Cardiac fibroblast (primary cell): ENCODE measurements around the gene CHTF8.

Experiments
- DNase-seq, 2 donors: peaks; one replicate each; pipeline versions ENCODE4 v3.0.0 to v3.0.0-alpha.2; 2010; ENCODE audit warnings: low read depth in 2 of 2
- H3K4me3 ChIP-seq, 2 donors: replicated peaks in 1 of 2; 1 replicate in 1 of 2; 2 replicates in 1 of 2; pipeline ENCODE4 v1.5.1; 2011; ENCODE audit warnings: low read depth in 2 of 2, low read length in 2 of 2, mild to moderate bottlenecking in 2 of 2, moderate library complexity in 1 of 2
- TF ChIP-seq, protein P1 (sequence below): IDR thresholded peaks from one replicate; pipeline ENCODE4 v1.5.1; 2011; ENCODE audit warnings: low read depth, mild to moderate bottlenecking, low read length, inconsistent platforms

Gene CHTF8

DNA sequence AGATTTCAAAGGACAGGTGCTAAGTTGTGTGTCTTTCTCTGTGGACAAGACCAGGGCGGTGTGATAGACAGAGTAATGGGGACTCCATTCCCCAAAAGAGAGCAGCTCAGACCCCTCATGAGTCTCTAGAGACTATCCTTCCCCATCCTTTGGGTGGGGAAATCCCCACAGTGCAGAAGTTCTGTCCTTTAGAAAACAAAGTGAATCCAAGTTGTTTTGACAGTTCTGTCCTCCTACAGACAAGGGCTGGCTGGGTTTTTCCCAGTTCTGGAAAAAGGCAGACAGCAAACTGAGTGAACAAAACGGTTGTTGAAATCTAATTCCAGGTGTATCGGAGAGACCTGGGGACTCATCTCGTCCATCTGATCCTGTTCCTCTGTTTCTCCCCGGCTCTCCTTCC, 37.9 kb downstream of the CHTF8 start:
- DNase-seq: no peak
- TF ChIP-seq, protein P1, sequence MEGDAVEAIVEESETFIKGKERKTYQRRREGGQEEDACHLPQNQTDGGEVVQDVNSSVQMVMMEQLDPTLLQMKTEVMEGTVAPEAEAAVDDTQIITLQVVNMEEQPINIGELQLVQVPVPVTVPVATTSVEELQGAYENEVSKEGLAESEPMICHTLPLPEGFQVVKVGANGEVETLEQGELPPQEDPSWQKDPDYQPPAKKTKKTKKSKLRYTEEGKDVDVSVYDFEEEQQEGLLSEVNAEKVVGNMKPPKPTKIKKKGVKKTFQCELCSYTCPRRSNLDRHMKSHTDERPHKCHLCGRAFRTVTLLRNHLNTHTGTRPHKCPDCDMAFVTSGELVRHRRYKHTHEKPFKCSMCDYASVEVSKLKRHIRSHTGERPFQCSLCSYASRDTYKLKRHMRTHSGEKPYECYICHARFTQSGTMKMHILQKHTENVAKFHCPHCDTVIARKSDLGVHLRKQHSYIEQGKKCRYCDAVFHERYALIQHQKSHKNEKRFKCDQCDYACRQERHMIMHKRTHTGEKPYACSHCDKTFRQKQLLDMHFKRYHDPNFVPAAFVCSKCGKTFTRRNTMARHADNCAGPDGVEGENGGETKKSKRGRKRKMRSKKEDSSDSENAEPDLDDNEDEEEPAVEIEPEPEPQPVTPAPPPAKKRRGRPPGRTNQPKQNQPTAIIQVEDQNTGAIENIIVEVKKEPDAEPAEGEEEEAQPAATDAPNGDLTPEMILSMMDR: no peak
- no peak overlapping the region for H3K4me3 ChIP-seq

- no peak overlapping the region for H3K4me3 ChIP-seq
- DNase-seq: no peak
- TF ChIP-seq, protein P1: no peak
Measured at GRCh38 chr16:69093974-69094373, 38.4 kb downstream of the CHTF8 start.

- no peak for DNase-seq
- no peak overlapping the region for H3K4me3 ChIP-seq
- TF ChIP-seq, protein P1: no peak
Measured at GRCh38 chr16:69089091-69089910, 43.1 kb downstream of the CHTF8 start.

GRCh38 chr16:69088684-69089083, 43.7 kb downstream of the CHTF8 start:
- TF ChIP-seq, protein P1: no peak
- no peak for DNase-seq
- no peak overlapping the region for H3K4me3 ChIP-seq

DNA sequence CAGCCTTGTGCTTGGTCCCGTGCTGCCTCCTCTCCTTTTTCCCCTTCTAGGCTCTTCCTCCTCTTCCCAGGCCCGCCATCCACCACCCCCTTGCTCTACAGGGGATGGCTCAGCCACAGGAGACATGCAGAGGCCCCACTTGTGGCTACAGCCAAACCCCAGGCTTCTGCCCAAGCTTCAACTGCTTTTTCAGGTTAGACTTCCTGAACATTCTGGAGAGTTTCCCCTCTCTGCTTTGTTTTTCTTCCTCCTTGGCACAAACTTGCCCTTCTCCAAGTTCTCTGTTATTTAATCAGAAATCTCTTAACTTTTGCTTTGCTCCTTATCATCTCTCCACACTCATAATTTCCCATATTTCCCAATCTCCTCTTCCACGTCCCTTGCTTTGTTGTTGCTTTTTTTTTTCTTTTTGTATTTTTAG, 45.2 kb downstream of the CHTF8 start:
- no peak overlapping the region for H3K4me3 ChIP-seq
- DNase-seq: no peak
- TF ChIP-seq, protein P1: no peak

GRCh38 chr16:69085032-69085695, 47.2 kb downstream of the CHTF8 start:
- no peak overlapping the region for H3K4me3 ChIP-seq
- DNase-seq: no peak
- TF ChIP-seq, protein P1: no peak
